Liver (tissue), 9 donors: ENCODE measurements around the gene GPRC5D. TPM values are rescaled to one million over a fixed set of nuclear protein-coding genes. Genes with fewer than 3 reads are reported as not detected.

ENCODE experiments used
- DNase-seq: peaks from one replicate; pipeline ENCODE4 v3.0.0-alpha.2; 2017; ENCODE audit warnings: low spot score
- H3K27ac ChIP-seq, 2 donors: one replicate each; pipeline ENCODE4 v1.7.0; 2013; ENCODE audit warnings: inconsistent platforms in 2 of 2, low read length in 2 of 2, control low read depth in 1 of 2, low read depth in 1 of 2, mild to moderate bottlenecking in 1 of 2
- H3K27me3 ChIP-seq, 4 donors: one replicate each; pipeline versions ENCODE4 v1.6.1 to v1.7.0; 2013; ENCODE audit warnings: low read length in 3 of 4, inconsistent platforms in 1 of 4, mild to moderate bottlenecking in 1 of 4, moderate library complexity in 1 of 4; ENCODE audit not compliant: control insufficient read depth in 4 of 4, insufficient read depth in 4 of 4
- H3K36me3 ChIP-seq, 4 donors: one replicate each; pipeline versions ENCODE4 v1.6.1 to v1.7.0; 2013; ENCODE audit warnings: low read length in 3 of 4, mild to moderate bottlenecking in 3 of 4, low read depth in 1 of 4, moderate library complexity in 1 of 4; ENCODE audit not compliant: control insufficient read depth in 4 of 4, insufficient read depth in 3 of 4
- H3K4me1 ChIP-seq, 4 donors: one replicate each; pipeline versions ENCODE4 v1.6.1 to v1.7.0; 2013; ENCODE audit warnings: low read length in 3 of 4, mild to moderate bottlenecking in 3 of 4, moderate library complexity in 1 of 4; ENCODE audit not compliant: control insufficient read depth in 4 of 4, insufficient read depth in 4 of 4
- H3K4me3 ChIP-seq, 3 donors: one replicate each; pipeline versions ENCODE4 v1.6.1 to v1.7.0; 2013; ENCODE audit warnings: low read length in 3 of 3, control low read depth in 1 of 3, low read depth in 1 of 3, mild to moderate bottlenecking in 1 of 3
- H3K9ac ChIP-seq, 2 donors: one replicate each; pipeline ENCODE4 v1.7.0; 2013; ENCODE audit warnings: low read length in 2 of 2, mild to moderate bottlenecking in 2 of 2, moderate library complexity in 2 of 2, control low read depth in 1 of 2, low read depth in 1 of 2
- H3K9me3 ChIP-seq, 4 donors: one replicate each; pipeline versions ENCODE4 v1.6.1 to v1.7.0; 2013; ENCODE audit warnings: low read length in 3 of 4; ENCODE audit not compliant: control insufficient read depth in 4 of 4
- FOXA1 ChIP-seq: IDR thresholded peaks from 2 replicates; pipeline ENCODE4 v1.6.1; 2016; ENCODE audit warnings: antibody characterized with exemption
- FOXA2 ChIP-seq: IDR thresholded peaks from 2 replicates; pipeline ENCODE4 v1.6.1; 2016; ENCODE audit warnings: antibody characterized with exemption
- GABPA ChIP-seq, 2 donors: IDR thresholded peaks in 1 of 2; conservative IDR thresholded peaks in 1 of 2; 2 replicates each; pipeline ENCODE4 v1.6.1; 2016; ENCODE audit warnings: antibody characterized with exemption in 2 of 2, mild to moderate bottlenecking in 1 of 2, moderate library complexity in 1 of 2
- HNF4A ChIP-seq, 2 donors: conservative IDR thresholded peaks; 2 replicates each; pipeline ENCODE4 v1.6.1; 2016; ENCODE audit warnings: antibody characterized with exemption in 2 of 2, mild to moderate bottlenecking in 2 of 2
- HNF4G ChIP-seq: IDR thresholded peaks from 2 replicates; pipeline ENCODE4 v1.6.1; 2016; ENCODE audit warnings: antibody characterized with exemption
- JUND ChIP-seq, 2 donors: IDR thresholded peaks; 2 replicates each; pipeline ENCODE4 v1.6.1; 2016; ENCODE audit warnings: antibody characterized with exemption in 2 of 2
- NR2F2 ChIP-seq: IDR thresholded peaks from 2 replicates; pipeline ENCODE4 v1.6.1; 2016; ENCODE audit warnings: antibody characterized with exemption
- RAD21 ChIP-seq, 2 donors: IDR thresholded peaks; 2 replicates each; pipeline ENCODE4 v1.6.1; 2016; ENCODE audit warnings: antibody characterized with exemption in 2 of 2, mild to moderate bottlenecking in 2 of 2
- RXRA ChIP-seq, 2 donors: IDR thresholded peaks; 2 replicates each; pipeline ENCODE4 v1.6.1; 2017 to 2018; ENCODE audit warnings: antibody characterized with exemption in 2 of 2, mild to moderate bottlenecking in 1 of 2
- SP1 ChIP-seq: IDR thresholded peaks from 2 replicates; pipeline ENCODE4 v1.6.1; 2018; ENCODE audit warnings: antibody characterized with exemption, mild to moderate bottlenecking
- TAF1 ChIP-seq: conservative IDR thresholded peaks from 2 replicates; pipeline ENCODE4 v1.6.1; 2016; ENCODE audit warnings: antibody characterized with exemption, mild to moderate bottlenecking
- YY1 ChIP-seq: IDR thresholded peaks from 2 replicates; pipeline ENCODE4 v1.6.1; 2016; ENCODE audit warnings: antibody characterized with exemption, mild to moderate bottlenecking
- WGBS: extraction: QIAGEN DNeasy Blood & Tissue Kit; methylation state at CpG from one replicate; pipeline ENCODE4 v1.1.7; 2013; 5-methylcytosine and 5-hydroxymethylcytosine counted together
- polyA plus RNA-seq, 2 donors: library from polyadenylated mRNA; stranded (reverse) in 1 of 2; unstranded in 1 of 2; fragments of 200-250 nt in 1 of 2; fragments of >200 nt in 1 of 2; fragmentation: Nextera tagmentation in 1 of 2; extraction: Ambion mirVana in 1 of 2; gene quantifications; one replicate each; pipeline versions ENCODE4 v1.2.1 to v1.2.3, GENCODE V29; 2013 to 2015
- total RNA-seq, 2 donors: library from RNA; depleted of rRNA; stranded (reverse); fragments of >200 nt; gene quantifications; one replicate each; pipeline ENCODE4 v1.2.3, GENCODE V29; 2014
- TF ChIP-seq, protein P1 (sequence below): IDR thresholded peaks from 2 replicates; pipeline ENCODE4 v1.6.1; 2016; ENCODE audit warnings: antibody characterized with exemption, mild to moderate bottlenecking
- TF ChIP-seq, protein P2 (sequence below): IDR thresholded peaks from 2 replicates; pipeline ENCODE4 v1.6.1; 2016; ENCODE audit warnings: antibody characterized with exemption
- TF ChIP-seq, protein P3 (sequence below): IDR thresholded peaks from 2 replicates; pipeline ENCODE4 v1.6.1; 2016; ENCODE audit warnings: antibody characterized with exemption
- TF ChIP-seq, protein P4 (sequence below): IDR thresholded peaks from 2 replicates; pipeline ENCODE4 v1.6.1; 2016; ENCODE audit warnings: antibody characterized with exemption
- donor health status: healthy.
- donor health status: healthy.
- donor health status: healthy.
- donor health status: healthy.
- donor health status: healthy.

Gene GPRC5D
- total and polyA plus RNA-seq, 4 donors = 0.13 to 0.17 TPM; not detected in 2

DNA sequence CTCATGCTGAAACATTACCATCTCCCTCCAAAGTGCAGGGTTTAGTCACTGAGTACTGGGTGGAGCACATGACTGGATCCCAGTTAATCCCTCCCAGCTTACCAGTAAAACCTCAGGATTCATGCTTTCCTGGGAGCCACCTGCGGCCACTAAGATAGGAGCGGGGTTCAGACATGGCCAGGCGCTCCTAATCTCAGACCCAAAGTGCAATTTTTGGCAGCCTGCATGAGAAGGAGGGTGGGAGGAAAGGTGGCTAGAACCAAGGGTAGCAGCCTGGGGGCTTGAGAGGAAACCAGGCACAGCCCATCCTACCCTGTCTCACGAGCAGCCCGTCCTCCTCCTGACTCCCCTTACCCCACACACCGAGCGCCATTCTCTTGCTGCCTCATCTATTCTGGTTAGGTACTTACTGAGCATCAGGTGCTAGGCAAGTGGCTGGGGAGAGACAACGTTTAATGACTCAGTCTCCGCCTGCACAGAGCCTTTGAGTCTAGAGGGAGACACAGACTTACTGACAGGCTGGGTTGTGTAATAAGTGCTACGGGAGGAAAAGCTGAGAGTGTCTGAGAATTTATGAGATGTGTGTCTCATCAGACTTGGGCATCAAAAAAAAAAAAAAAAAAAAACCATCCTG lies 50.7 kb downstream of the GPRC5D start:
- no peak for TF ChIP-seq SP1
- no peak for TF ChIP-seq FOXA2
- TF ChIP-seq RAD21 (IDR thresholded peaks at IDR 0.05) = no peak
- no peak for TF ChIP-seq RXRA (IDR thresholded peaks at IDR 0.05)
- TF ChIP-seq GABPA (IDR thresholded peaks at IDR 0.05 in 1 of 2, conservative IDR thresholded peaks at IDR 0.05 in 1 of 2) = no peak
- TF ChIP-seq, protein P1, sequence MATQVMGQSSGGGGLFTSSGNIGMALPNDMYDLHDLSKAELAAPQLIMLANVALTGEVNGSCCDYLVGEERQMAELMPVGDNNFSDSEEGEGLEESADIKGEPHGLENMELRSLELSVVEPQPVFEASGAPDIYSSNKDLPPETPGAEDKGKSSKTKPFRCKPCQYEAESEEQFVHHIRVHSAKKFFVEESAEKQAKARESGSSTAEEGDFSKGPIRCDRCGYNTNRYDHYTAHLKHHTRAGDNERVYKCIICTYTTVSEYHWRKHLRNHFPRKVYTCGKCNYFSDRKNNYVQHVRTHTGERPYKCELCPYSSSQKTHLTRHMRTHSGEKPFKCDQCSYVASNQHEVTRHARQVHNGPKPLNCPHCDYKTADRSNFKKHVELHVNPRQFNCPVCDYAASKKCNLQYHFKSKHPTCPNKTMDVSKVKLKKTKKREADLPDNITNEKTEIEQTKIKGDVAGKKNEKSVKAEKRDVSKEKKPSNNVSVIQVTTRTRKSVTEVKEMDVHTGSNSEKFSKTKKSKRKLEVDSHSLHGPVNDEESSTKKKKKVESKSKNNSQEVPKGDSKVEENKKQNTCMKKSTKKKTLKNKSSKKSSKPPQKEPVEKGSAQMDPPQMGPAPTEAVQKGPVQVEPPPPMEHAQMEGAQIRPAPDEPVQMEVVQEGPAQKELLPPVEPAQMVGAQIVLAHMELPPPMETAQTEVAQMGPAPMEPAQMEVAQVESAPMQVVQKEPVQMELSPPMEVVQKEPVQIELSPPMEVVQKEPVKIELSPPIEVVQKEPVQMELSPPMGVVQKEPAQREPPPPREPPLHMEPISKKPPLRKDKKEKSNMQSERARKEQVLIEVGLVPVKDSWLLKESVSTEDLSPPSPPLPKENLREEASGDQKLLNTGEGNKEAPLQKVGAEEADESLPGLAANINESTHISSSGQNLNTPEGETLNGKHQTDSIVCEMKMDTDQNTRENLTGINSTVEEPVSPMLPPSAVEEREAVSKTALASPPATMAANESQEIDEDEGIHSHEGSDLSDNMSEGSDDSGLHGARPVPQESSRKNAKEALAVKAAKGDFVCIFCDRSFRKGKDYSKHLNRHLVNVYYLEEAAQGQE = no peak
- no peak for TF ChIP-seq JUND (IDR thresholded peaks at IDR 0.05)
- no peak overlapping the region for H3K9ac ChIP-seq
- H3K27me3 ChIP-seq = peaks cover 0 to 11% (median 0%) of the 10 kb centered on the region in 4 donors
- DNase-seq = no peak
- H3K4me1 ChIP-seq = no peaks in the 10 kb centered on the region
- H3K4me3 ChIP-seq = no peak overlapping the region
- no peak overlapping the region for H3K27ac ChIP-seq
- H3K36me3 ChIP-seq = no peaks in the 10 kb centered on the region
- no peaks in the 10 kb centered on the region for H3K9me3 ChIP-seq
- WGBS = 74% methylated on average over 10 of the region's 10 CpGs

DNA sequence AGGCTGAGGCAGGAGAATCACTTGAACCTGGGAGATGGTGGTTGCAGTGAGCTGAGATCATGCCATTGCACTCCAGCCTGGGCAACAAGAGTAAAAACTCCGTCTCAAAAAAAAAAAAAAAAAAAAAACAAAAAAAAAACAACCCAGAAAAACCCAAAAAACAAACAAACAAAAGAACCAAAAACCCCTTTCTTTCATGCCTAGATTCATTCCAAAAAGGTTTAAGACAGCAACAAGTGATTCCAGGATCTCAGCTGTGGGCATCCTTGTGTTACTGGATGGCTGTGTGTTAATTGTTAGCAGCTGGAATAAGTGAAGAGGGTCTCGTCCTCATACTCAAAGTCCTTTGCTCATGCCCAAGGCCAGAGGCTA lies 51.2 kb downstream of the GPRC5D start:
- Histone ChIP-seq H3K9ac (no peak overlapping the region), H3K27me3 (peaks cover 0 to 11% (median 0%) of the 10 kb centered on the region in 4 donors), H3K4me3 (no peak overlapping the region), H3K27ac (no peak overlapping the region), H3K36me3 (no peaks in the 10 kb centered on the region), H3K4me1 (no peaks in the 10 kb centered on the region), H3K9me3 (no peaks in the 10 kb centered on the region)
- 84% methylated on average over 2 of the region's 2 CpGs for WGBS
- TF ChIP-seq JUND (IDR thresholded peaks at IDR 0.05) = no peak
- no peak for TF ChIP-seq RXRA (IDR thresholded peaks at IDR 0.05)
- TF ChIP-seq NR2F2 = no peak
- no peak for DNase-seq

DNA sequence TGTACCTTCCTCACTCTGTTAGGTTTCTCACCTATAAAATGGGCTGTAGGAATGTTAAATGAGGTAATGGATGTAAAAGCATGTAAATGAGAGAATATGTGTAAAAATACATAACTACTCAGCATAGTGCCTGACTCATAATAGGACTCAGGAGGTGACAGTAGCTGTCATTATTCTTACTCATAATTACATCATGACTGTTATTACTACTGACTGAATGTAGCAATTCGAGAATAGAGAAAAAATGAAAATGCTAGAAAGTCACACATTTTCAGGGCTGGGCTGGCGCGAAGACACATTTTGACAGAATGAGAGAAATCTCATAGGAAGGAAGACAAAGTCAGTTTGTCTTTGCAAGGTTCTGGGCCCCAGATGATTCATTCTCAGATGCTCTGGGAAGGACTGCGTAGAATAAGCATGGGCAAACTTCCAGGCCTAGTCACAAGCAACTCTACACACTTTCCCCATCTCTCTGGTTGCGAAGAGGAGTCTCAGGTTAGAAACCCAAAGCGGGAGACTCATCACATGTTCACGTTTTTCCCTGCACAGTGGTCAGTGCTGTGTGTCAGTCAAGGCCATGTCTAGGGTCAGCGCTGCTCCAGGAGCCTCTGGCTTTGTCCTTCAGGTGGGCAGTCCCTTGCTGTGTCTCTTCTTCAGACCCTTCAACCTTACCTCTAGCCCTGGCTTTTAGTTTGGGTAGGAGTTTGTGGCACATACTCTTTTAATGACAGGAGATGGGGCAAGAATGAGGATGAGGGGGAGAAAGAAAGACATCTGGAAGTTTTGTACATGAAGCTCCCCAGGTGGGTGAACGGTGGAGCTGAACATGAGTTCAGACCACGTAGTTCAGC lies 52.2 kb downstream of the GPRC5D start:
- Histone ChIP-seq H3K9me3 (no peaks in the 10 kb centered on the region), H3K4me3 (no peak overlapping the region), H3K27ac (no peak overlapping the region), H3K27me3 (peaks cover 0 to 11% (median 0%) of the 10 kb centered on the region in 4 donors), H3K36me3 (no peaks in the 10 kb centered on the region), H3K4me1 (no peaks in the 10 kb centered on the region), H3K9ac (no peak overlapping the region)
- 83% methylated on average over 10 of the region's 10 CpGs for WGBS
- DNase-seq = no peak
- TF ChIP-seq RAD21 (IDR thresholded peaks at IDR 0.05) (no peak), FOXA1 (no peak), TAF1 (no peak), SP1 (no peak), FOXA2 (no peak), NR2F2 (no peak), JUND (IDR thresholded peaks at IDR 0.05) (no peak), YY1 (no peak), GABPA (IDR thresholded peaks at IDR 0.05 in 1 of 2, conservative IDR thresholded peaks at IDR 0.05 in 1 of 2) (no peak), HNF4A (conservative IDR thresholded peaks at IDR 0.05) (no peak), HNF4G (no peak), RXRA (IDR thresholded peaks at IDR 0.05) (no peak)
- TF ChIP-seq, protein P1 = no peak
- TF ChIP-seq, protein P2, sequence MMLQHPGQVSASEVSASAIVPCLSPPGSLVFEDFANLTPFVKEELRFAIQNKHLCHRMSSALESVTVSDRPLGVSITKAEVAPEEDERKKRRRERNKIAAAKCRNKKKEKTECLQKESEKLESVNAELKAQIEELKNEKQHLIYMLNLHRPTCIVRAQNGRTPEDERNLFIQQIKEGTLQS = no peak
- TF ChIP-seq, protein P3, sequence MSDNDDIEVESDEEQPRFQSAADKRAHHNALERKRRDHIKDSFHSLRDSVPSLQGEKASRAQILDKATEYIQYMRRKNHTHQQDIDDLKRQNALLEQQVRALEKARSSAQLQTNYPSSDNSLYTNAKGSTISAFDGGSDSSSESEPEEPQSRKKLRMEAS = no peak
- TF ChIP-seq, protein P4, sequence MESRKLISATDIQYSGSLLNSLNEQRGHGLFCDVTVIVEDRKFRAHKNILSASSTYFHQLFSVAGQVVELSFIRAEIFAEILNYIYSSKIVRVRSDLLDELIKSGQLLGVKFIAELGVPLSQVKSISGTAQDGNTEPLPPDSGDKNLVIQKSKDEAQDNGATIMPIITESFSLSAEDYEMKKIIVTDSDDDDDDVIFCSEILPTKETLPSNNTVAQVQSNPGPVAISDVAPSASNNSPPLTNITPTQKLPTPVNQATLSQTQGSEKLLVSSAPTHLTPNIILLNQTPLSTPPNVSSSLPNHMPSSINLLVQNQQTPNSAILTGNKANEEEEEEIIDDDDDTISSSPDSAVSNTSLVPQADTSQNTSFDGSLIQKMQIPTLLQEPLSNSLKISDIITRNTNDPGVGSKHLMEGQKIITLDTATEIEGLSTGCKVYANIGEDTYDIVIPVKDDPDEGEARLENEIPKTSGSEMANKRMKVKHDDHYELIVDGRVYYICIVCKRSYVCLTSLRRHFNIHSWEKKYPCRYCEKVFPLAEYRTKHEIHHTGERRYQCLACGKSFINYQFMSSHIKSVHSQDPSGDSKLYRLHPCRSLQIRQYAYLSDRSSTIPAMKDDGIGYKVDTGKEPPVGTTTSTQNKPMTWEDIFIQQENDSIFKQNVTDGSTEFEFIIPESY = no peak
